Measurements from ENCODE around the gene OR2T1. TPM values are rescaled to one million over a fixed set of nuclear protein-coding genes. Genes with fewer than 3 reads are reported as not detected.
"Not testable (repeated sequence)": the region's sequence is repeated elsewhere in the genome, so short reads cannot be mapped to it uniquely, and the experiment has no call there.

Gene OR2T1
- total RNA-seq, 1 experiment from 2014 or later: not detected

GRCh38 chr1:248431683-248432082 lies 28.8 kb downstream of the OR2T1 start:
- intact Hi-C loops (cut with micrococcal nuclease); H3K9me3 Mint-ChIP-seq (ENCODE audit: unreplicated experiment); CTCF ChIA-PET; H3K27me3 Mint-ChIP-seq (ENCODE audit: insufficient read depth, unreplicated experiment); POLR2A ChIA-PET; DNase-seq (ENCODE audit: unreplicated experiment); H3K36me3 Mint-ChIP-seq (ENCODE audit: insufficient read depth, unreplicated experiment); BruUV-seq (replicated peaks); H3K27ac Mint-ChIP-seq (ENCODE audit: low read depth, unreplicated experiment): not testable (repeated sequence)
- peak overlapping the region; percentile 1 for H3K4me3 Mint-ChIP-seq (ENCODE audit: unreplicated experiment)
- H3K4me1 Mint-ChIP-seq (ENCODE audit: insufficient read depth, unreplicated experiment): peaks cover 11% of the 10 kb centered on the region

- Mint-ChIP-seq H3K4me1 (ENCODE audit: insufficient read depth, unreplicated experiment) (peaks cover 11% of the 10 kb centered on the region), H3K4me3 (ENCODE audit: unreplicated experiment) (peak overlapping the region; percentile 1)
- BruUV-seq (replicated peaks); DNase-seq (ENCODE audit: unreplicated experiment); H3K27me3 Mint-ChIP-seq (ENCODE audit: insufficient read depth, unreplicated experiment); H3K27ac Mint-ChIP-seq (ENCODE audit: low read depth, unreplicated experiment); intact Hi-C loops (cut with micrococcal nuclease); POLR2A ChIA-PET; H3K9me3 Mint-ChIP-seq (ENCODE audit: unreplicated experiment); H3K36me3 Mint-ChIP-seq (ENCODE audit: insufficient read depth, unreplicated experiment): not testable (repeated sequence)
- CTCF ChIA-PET: interaction anchor here (0.7 kb wide), 1 partner anchor 450 kb away, joined by 3 read pairs; no protein-coding TSS in a partner anchor
Measured at GRCh38 chr1:248432201-248432600, 29.4 kb downstream of the OR2T1 start.

- H3K4me1 Mint-ChIP-seq (ENCODE audit: insufficient read depth, unreplicated experiment): peaks cover 11% of the 10 kb centered on the region
- H3K36me3 Mint-ChIP-seq (ENCODE audit: insufficient read depth, unreplicated experiment); H3K27ac Mint-ChIP-seq (ENCODE audit: low read depth, unreplicated experiment); H3K4me3 Mint-ChIP-seq (ENCODE audit: unreplicated experiment); CTCF ChIA-PET; H3K9me3 Mint-ChIP-seq (ENCODE audit: unreplicated experiment); BruUV-seq (replicated peaks); H3K27me3 Mint-ChIP-seq (ENCODE audit: insufficient read depth, unreplicated experiment); DNase-seq (ENCODE audit: unreplicated experiment); intact Hi-C loops (cut with micrococcal nuclease); POLR2A ChIA-PET: not testable (repeated sequence)
Measured at GRCh38 chr1:248433811-248434415, 31.1 kb downstream of the OR2T1 start.

GRCh38 chr1:248434913-248435312 lies 32.1 kb downstream of the OR2T1 start:
- POLR2A ChIA-PET; H3K27ac Mint-ChIP-seq (ENCODE audit: low read depth, unreplicated experiment); H3K4me3 Mint-ChIP-seq (ENCODE audit: unreplicated experiment); CTCF ChIA-PET; DNase-seq (ENCODE audit: unreplicated experiment); H3K9me3 Mint-ChIP-seq (ENCODE audit: unreplicated experiment); H3K27me3 Mint-ChIP-seq (ENCODE audit: insufficient read depth, unreplicated experiment); intact Hi-C loops (cut with micrococcal nuclease); H3K36me3 Mint-ChIP-seq (ENCODE audit: insufficient read depth, unreplicated experiment); BruUV-seq (replicated peaks): not testable (repeated sequence)
- H3K4me1 Mint-ChIP-seq (ENCODE audit: insufficient read depth, unreplicated experiment): peaks cover 11% of the 10 kb centered on the region

GRCh38 chr1:248436303-248436702 lies 33.5 kb downstream of the OR2T1 start:
- BruUV-seq (replicated peaks); POLR2A ChIA-PET; H3K4me3 Mint-ChIP-seq (ENCODE audit: unreplicated experiment); H3K36me3 Mint-ChIP-seq (ENCODE audit: insufficient read depth, unreplicated experiment); CTCF ChIA-PET; H3K27ac Mint-ChIP-seq (ENCODE audit: low read depth, unreplicated experiment); intact Hi-C loops (cut with micrococcal nuclease); H3K27me3 Mint-ChIP-seq (ENCODE audit: insufficient read depth, unreplicated experiment); H3K9me3 Mint-ChIP-seq (ENCODE audit: unreplicated experiment); DNase-seq (ENCODE audit: unreplicated experiment): not testable (repeated sequence)
- H3K4me1 Mint-ChIP-seq (ENCODE audit: insufficient read depth, unreplicated experiment): peaks cover 11% of the 10 kb centered on the region

GRCh38 chr1:248438668-248439067 lies 35.8 kb downstream of the OR2T1 start:
- H3K4me3 Mint-ChIP-seq (ENCODE audit: unreplicated experiment); H3K36me3 Mint-ChIP-seq (ENCODE audit: insufficient read depth, unreplicated experiment); POLR2A ChIA-PET; BruUV-seq (replicated peaks); CTCF ChIA-PET; intact Hi-C loops (cut with micrococcal nuclease); H3K27ac Mint-ChIP-seq (ENCODE audit: low read depth, unreplicated experiment); H3K4me1 Mint-ChIP-seq (ENCODE audit: insufficient read depth, unreplicated experiment); DNase-seq (ENCODE audit: unreplicated experiment); H3K27me3 Mint-ChIP-seq (ENCODE audit: insufficient read depth, unreplicated experiment); H3K9me3 Mint-ChIP-seq (ENCODE audit: unreplicated experiment): not testable (repeated sequence)

GRCh38 chr1:248439283-248439682 lies 36.4 kb downstream of the OR2T1 start:
- intact Hi-C loops (cut with micrococcal nuclease); H3K27me3 Mint-ChIP-seq (ENCODE audit: insufficient read depth, unreplicated experiment); H3K4me3 Mint-ChIP-seq (ENCODE audit: unreplicated experiment); BruUV-seq (replicated peaks); DNase-seq (ENCODE audit: unreplicated experiment); H3K4me1 Mint-ChIP-seq (ENCODE audit: insufficient read depth, unreplicated experiment); H3K36me3 Mint-ChIP-seq (ENCODE audit: insufficient read depth, unreplicated experiment); CTCF ChIA-PET; H3K27ac Mint-ChIP-seq (ENCODE audit: low read depth, unreplicated experiment); H3K9me3 Mint-ChIP-seq (ENCODE audit: unreplicated experiment): not testable (repeated sequence)
- POLR2A ChIA-PET: interaction anchor here (1.2 kb wide), 1 partner anchor 303 kb away, joined by 3 read pairs; no protein-coding TSS in a partner anchor

GRCh38 chr1:248442500-248443277 lies 39.8 kb downstream of the OR2T1 start:
- POLR2A ChIA-PET; DNase-seq (ENCODE audit: unreplicated experiment); H3K9me3 Mint-ChIP-seq (ENCODE audit: unreplicated experiment); H3K27ac Mint-ChIP-seq (ENCODE audit: low read depth, unreplicated experiment); H3K27me3 Mint-ChIP-seq (ENCODE audit: insufficient read depth, unreplicated experiment); intact Hi-C loops (cut with micrococcal nuclease); CTCF ChIA-PET; BruUV-seq (replicated peaks); H3K4me3 Mint-ChIP-seq (ENCODE audit: unreplicated experiment); H3K36me3 Mint-ChIP-seq (ENCODE audit: insufficient read depth, unreplicated experiment): not testable (repeated sequence)
- peaks cover 17% of the 10 kb centered on the region for H3K4me1 Mint-ChIP-seq (ENCODE audit: insufficient read depth, unreplicated experiment)

GRCh38 chr1:248444603-248445002 lies 41.8 kb downstream of the OR2T1 start:
- POLR2A ChIA-PET; BruUV-seq (replicated peaks); intact Hi-C loops (cut with micrococcal nuclease); H3K27me3 Mint-ChIP-seq (ENCODE audit: insufficient read depth, unreplicated experiment); H3K4me3 Mint-ChIP-seq (ENCODE audit: unreplicated experiment); H3K36me3 Mint-ChIP-seq (ENCODE audit: insufficient read depth, unreplicated experiment); CTCF ChIA-PET; H3K9me3 Mint-ChIP-seq (ENCODE audit: unreplicated experiment); H3K27ac Mint-ChIP-seq (ENCODE audit: low read depth, unreplicated experiment); DNase-seq (ENCODE audit: unreplicated experiment): not testable (repeated sequence)
- H3K4me1 Mint-ChIP-seq (ENCODE audit: insufficient read depth, unreplicated experiment): peaks cover 17% of the 10 kb centered on the region
